Fibroblast of skin of scalp (primary cell): ENCODE results near the gene NDUFS5. TPM values are rescaled to one million over a fixed set of nuclear protein-coding genes. Genes with fewer than 3 reads are reported as not detected.
"Not testable (repeated sequence)": the region's sequence is repeated elsewhere in the genome, so short reads cannot be mapped to it uniquely, and the experiment has no call there.

Experiments
- DNase-seq: peaks from one replicate; pipeline ENCODE4 v3.0.0-alpha.2; 2013
- polyA plus RNA-seq, 2 experiments: library from polyadenylated mRNA; unstranded; fragments of 120-200 nt; gene quantifications; one replicate each; pipeline ENCODE4 v1.2.1, GENCODE V29; 2013; ENCODE audit not compliant: insufficient read length in 2 of 2

The NDUFS5 gene
- polyA plus RNA-seq (2013, experiment 1 of 2; ENCODE audit: insufficient read length) = 296 TPM
- 282 TPM for polyA plus RNA-seq (2013, experiment 2 of 2; ENCODE audit: insufficient read length)

GRCh38 chr1:39026051-39026865 lies at the start of gene NDUFS5:
Gene NDUFS5 (plus strand): TSS chr1:39026350. CDS start chr1:39028725, 2,375 bp downstream.
- peak; percentile 92 for DNase-seq

GRCh38 chr1:38977399-38978244 lies 48.5 kb upstream of the NDUFS5 start:
- DNase-seq = not testable (repeated sequence)

GRCh38 chr1:38978245-38978542 lies 48.0 kb upstream of the NDUFS5 start:
- not testable (repeated sequence) for DNase-seq

- not testable (repeated sequence) for DNase-seq
Observed at GRCh38 chr1:38979380-38979779, 46.8 kb upstream of the NDUFS5 start.

- no peak for DNase-seq
Observed at GRCh38 chr1:38989979-38990378, 36.2 kb upstream of the NDUFS5 start.

- DNase-seq = no peak
Observed at GRCh38 chr1:38990386-38990737, 35.8 kb upstream of the NDUFS5 start.

- peak; percentile 98 for DNase-seq
Observed at GRCh38 chr1:38990738-38991637, 35.2 kb upstream of the NDUFS5 start, which contains the start of gene AKIRIN1. Gene AKIRIN1 (plus strand): TSS chr1:38991276. CDS start chr1:38991381, 105 bp downstream.

- DNase-seq = peak; percentile 27
Observed at GRCh38 chr1:38991638-38992411, 34.3 kb upstream of the NDUFS5 start.

GRCh38 chr1:38992412-38993111 lies 33.6 kb upstream of the NDUFS5 start:
- no peak for DNase-seq

GRCh38 chr1:38994196-38994595 lies 32.0 kb upstream of the NDUFS5 start:
- no peak for DNase-seq

GRCh38 chr1:38997034-38997900 lies 28.9 kb upstream of the NDUFS5 start:
- DNase-seq = no peak

GRCh38 chr1:38997901-38998190 lies 28.3 kb upstream of the NDUFS5 start:
- no peak for DNase-seq

- DNase-seq = no peak
Observed at GRCh38 chr1:39001516-39002421, 24.4 kb upstream of the NDUFS5 start.

GRCh38 chr1:39003281-39003680 lies 22.9 kb upstream of the NDUFS5 start:
- no peak for DNase-seq

- DNase-seq = peak; percentile 24
Observed at GRCh38 chr1:39003794-39004193, 22.4 kb upstream of the NDUFS5 start.

GRCh38 chr1:39006287-39006686 lies 19.9 kb upstream of the NDUFS5 start:
- DNase-seq = no peak

GRCh38 chr1:39006726-39007645 lies 19.2 kb upstream of the NDUFS5 start:
- DNase-seq = no peak

GRCh38 chr1:39014956-39015355 lies 11.2 kb upstream of the NDUFS5 start:
- DNase-seq = not testable (repeated sequence)
